ENCODE measurements around the gene TUBA3D. TPM values are rescaled to one million over a fixed set of nuclear protein-coding genes. Genes with fewer than 3 reads are reported as not detected.
"Not testable (repeated sequence)": the region's sequence is repeated elsewhere in the genome, so short reads cannot be mapped to it uniquely, and the experiment has no call there.

TUBA3D gene
- total and polyA plus RNA-seq, 10 of the 15 experiments (the other 5 are each of a cell fraction or from before 2014, with no cell fraction given): 0.04 to 0.37 (median 0.20) TPM; not detected in 6

- H2AFZ ChIP-seq (ENCODE audit: control insufficient read depth, low read depth, low read length); RAD21 ChIA-PET (ENCODE audit: unreplicated experiment); H4K20me1 ChIP-seq (ENCODE audit: control insufficient read depth, insufficient read depth); H3K27me3 ChIP-seq (replicated peaks in 1 of 2; ENCODE audit: control insufficient read depth in 2 of 2, insufficient read depth in 2 of 2, low read length in 1 of 2); H3K9me3 ChIP-seq (replicated peaks; ENCODE audit: control insufficient read depth, insufficient read depth, low read length); SMC1A ChIA-PET (ENCODE audit: uncharacterized antibody, unreplicated experiment); FAIRE-seq; POLR2A ChIA-PET; in situ Hi-C loops (cut with MboI); H3K9ac ChIP-seq (ENCODE audit: control insufficient read depth, insufficient read depth, low read length); BruUV-seq (replicated peaks): not testable (repeated sequence)
- Histone ChIP-seq H3K4me1 (ENCODE audit: control insufficient read depth, insufficient read depth, low read length) (peaks cover 12% of the 10 kb centered on the region), H3K4me3 (peak overlapping the region; percentile 21; the same call in 1 of the 2 replicates), H3K36me3 (ENCODE audit: control insufficient read depth in 2 of 2, insufficient read depth in 2 of 2, low read length in 1 of 2) (peaks cover 2 to 12% of the 10 kb centered on the region in 2 experiments; a peak in 3 of 4 replicates), H3K4me2 (ENCODE audit: control insufficient read depth, insufficient read depth) (peak overlapping the region; percentile 64), H3K27ac (ENCODE audit: control insufficient read depth, insufficient read depth) (peak overlapping the region; percentile 62), H3K79me2 (ENCODE audit: control insufficient read depth, insufficient read depth, low read length) (peaks cover 49% of the 10 kb centered on the region)
- intact Hi-C loops (cut with micrococcal nuclease; ENCODE audit: unreplicated experiment): loop anchor here (10.0 kb wide), 1 partner anchor 404 kb away; the partner anchor contains the start of gene FAM168B
- ATAC-seq (peak; percentile 88), DNase-seq (ENCODE audit: low read depth, low spot score) (peak; percentile 36)
- WGBS (ENCODE audit: insufficient coverage, insufficient replicate concordance, low lambda C conversion rate, missing lambda C conversion rate): 7% methylated on average over 8 of the region's 8 CpGs
- peak; percentile 35; the same call in 1 of the 2 replicates for TF ChIP-seq POLR2A (IDR thresholded peaks at IDR 0.05; ENCODE audit: low read depth, low read length)
- TF ChIP-seq ATF7 (IDR thresholded peaks at IDR 0.05; ENCODE audit: low read depth): 0 out of 2 replicates have a peak, but pooled peaks have one; percentile 13
- TF ChIP-seq DPF2 (IDR thresholded peaks at IDR 0.05): peak; percentile 53; the same call in 1 of the 2 replicates
- TF ChIP-seq BHLHE40 (IDR thresholded peaks at IDR 0.05; ENCODE audit: borderline replicate concordance in 1 of 2, low read depth in 2 of 2, low read length in 1 of 2): peak in 1 of 2 experiments; percentile 26; a peak in 1 of 4 replicates
- 0 out of 2 replicates have a peak, but pooled peaks have one; percentile 7 for TF ChIP-seq BCL11A (IDR thresholded peaks at IDR 0.05; ENCODE audit: low read depth, low read length)
- peak; percentile 41; the same call in 1 of the 2 replicates for TF ChIP-seq CREM (IDR thresholded peaks at IDR 0.05; ENCODE audit: low read depth)
- TF ChIP-seq ZNF687 (IDR thresholded peaks at IDR 0.05): 0 out of 2 replicates have a peak, but pooled peaks have one; percentile 39
- TF ChIP-seq RUNX3 (IDR thresholded peaks at IDR 0.05; ENCODE audit: low read length): peak; percentile 63
- TF ChIP-seq CREB1 (IDR thresholded peaks at IDR 0.05; ENCODE audit: low read depth): 0 out of 2 replicates have a peak, but pooled peaks have one; percentile 18
- peak; percentile 83 for TF ChIP-seq JUNB (IDR thresholded peaks at IDR 0.05)
- TF ChIP-seq SKIL (IDR thresholded peaks at IDR 0.05; ENCODE audit: low read depth, poor library complexity, severe bottlenecking): peak; percentile 18
- 0 out of 2 replicates have a peak, but pooled peaks have one; percentile 15 for TF ChIP-seq NFIC (IDR thresholded peaks at IDR 0.05; ENCODE audit: low read depth, low read length)
- CTCF ChIA-PET: interaction anchor here (0.6 to 1.0 kb wide), 3 partner anchors 29 to 85 kb away, joined by 3 read pairs; no protein-coding TSS in a partner anchor
Measured at GRCh38 chr2:131498321-131498973, 22.5 kb downstream of the TUBA3D start.
